Body of pancreas (tissue), 4 donors: Measurements from ENCODE around the gene TBX5.

Experiments used
- POLR2A ChIP-seq, 3 donors: fragments of 450-650 bp; IDR thresholded peaks; one replicate each; pipeline ENCODE4 v1.6.1; 2016; ENCODE audit warnings: antibody characterized with exemption in 3 of 3, mild to moderate bottlenecking in 2 of 3
- TF ChIP-seq, protein P1 (sequence below), 7 experiments: fragments of 450-650 bp in 4 of 7; fragments of 200-600 bp in 3 of 7; sonication (generic) in 3 of 7; IDR thresholded peaks; one replicate each; pipeline ENCODE4 v1.5.1; 2016 to 2019; ENCODE audit warnings: antibody characterized with exemption in 7 of 7

GRCh38 chr12:114408471-114408885, 2.5 kb upstream of the TBX5 start:
- TF ChIP-seq, protein P1, sequence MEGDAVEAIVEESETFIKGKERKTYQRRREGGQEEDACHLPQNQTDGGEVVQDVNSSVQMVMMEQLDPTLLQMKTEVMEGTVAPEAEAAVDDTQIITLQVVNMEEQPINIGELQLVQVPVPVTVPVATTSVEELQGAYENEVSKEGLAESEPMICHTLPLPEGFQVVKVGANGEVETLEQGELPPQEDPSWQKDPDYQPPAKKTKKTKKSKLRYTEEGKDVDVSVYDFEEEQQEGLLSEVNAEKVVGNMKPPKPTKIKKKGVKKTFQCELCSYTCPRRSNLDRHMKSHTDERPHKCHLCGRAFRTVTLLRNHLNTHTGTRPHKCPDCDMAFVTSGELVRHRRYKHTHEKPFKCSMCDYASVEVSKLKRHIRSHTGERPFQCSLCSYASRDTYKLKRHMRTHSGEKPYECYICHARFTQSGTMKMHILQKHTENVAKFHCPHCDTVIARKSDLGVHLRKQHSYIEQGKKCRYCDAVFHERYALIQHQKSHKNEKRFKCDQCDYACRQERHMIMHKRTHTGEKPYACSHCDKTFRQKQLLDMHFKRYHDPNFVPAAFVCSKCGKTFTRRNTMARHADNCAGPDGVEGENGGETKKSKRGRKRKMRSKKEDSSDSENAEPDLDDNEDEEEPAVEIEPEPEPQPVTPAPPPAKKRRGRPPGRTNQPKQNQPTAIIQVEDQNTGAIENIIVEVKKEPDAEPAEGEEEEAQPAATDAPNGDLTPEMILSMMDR (IDR thresholded peaks at IDR 0.05): no peak
- no peak for TF ChIP-seq POLR2A (IDR thresholded peaks at IDR 0.05)
